NCI-H1105 treated with DMSO at 0.1 percent for 48 hours (cell line): ENCODE data around the gene YIPF6.
"Not testable (repeated sequence)": the region's sequence is repeated elsewhere in the genome, so short reads cannot be mapped to it uniquely, and the experiment has no call there.

Experiments used
- DNase-seq: peaks from one replicate; lab custom pipeline; 2025; lab: John Stamatoyannopoulos, UW

Gene YIPF6

GRCh38 chrX:68498508-68499379 is at the start of gene YIPF6:
Gene YIPF6, plus strand, starts transcription at chrX:68499051. Its CDS starts 16 bp downstream, at chrX:68499067.
- DNase-seq: peak; percentile 42

GRCh38 chrX:68451720-68452119 is 47.1 kb upstream of the YIPF6 start:
- no peak for DNase-seq

DNA sequence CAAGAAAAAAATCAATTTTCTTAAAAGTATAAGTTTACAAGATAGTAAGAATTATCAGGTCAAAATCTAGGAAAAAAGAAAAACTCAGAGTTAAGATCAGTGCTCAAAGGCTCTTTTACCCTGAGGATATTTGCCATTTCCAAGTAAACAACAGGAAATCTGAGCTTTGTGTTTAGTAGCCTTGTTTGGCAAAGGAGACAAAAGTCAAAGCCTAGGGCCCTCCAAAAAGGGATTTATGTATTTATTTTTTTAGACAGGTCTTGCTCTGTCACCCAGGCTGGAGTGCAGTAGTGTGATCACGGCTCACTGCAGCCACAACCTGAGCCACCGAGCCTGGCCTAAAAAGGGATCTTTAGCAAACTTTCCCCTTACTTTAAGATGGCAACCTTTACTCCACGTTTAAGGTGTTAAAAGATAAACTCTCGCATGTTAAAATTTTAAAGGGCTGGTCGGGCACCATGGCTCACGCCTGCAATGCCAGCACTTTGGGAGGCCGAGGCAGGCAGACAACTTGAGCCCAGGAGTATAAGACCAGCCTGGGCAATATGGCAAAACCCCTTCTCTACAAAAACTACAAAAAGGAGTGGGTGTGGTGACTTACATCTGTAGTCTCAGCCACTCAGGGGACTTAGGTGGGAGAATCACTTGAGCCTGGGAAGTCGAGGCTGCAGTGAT is 44.2 kb upstream of the YIPF6 start:
- DNase-seq: no peak

DNA sequence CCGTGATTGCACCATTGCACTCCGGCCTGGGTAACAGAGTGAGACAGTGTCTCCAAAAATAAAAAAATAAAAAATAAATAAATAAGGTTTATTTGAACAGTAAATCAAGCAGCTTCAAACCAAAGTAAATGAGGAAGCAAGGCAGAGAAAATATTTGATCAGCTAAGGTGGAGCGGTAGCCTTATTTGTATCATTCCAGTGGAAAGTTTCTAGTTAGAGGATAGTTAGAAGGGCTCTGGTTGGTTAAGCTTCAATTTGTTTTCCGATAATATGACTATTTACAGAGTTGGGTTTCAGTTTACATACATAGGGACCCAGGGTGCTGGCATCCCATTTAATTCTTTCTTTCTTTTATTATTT is 43.7 kb upstream of the YIPF6 start:
- no peak for DNase-seq

DNA sequence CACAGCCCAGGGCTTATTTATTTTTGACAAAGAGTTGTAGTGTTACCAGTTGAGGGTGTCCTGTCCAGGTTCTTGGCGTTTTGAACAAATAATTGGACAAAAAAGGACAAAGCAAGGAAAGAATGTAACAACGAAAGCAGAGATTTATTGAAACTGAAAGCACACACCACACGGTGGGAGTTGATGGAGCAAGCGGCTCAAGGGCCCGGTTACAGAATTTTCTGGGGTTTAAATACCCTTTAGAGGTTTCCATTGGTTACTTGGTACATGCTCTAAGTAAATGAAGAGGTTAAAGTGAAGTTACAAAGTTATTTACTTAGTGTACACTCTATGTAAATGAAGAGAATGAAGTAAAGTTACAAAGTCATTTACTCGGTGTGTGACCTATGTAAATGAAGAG is 37.8 kb upstream of the YIPF6 start:
- DNase-seq: no peak

DNA sequence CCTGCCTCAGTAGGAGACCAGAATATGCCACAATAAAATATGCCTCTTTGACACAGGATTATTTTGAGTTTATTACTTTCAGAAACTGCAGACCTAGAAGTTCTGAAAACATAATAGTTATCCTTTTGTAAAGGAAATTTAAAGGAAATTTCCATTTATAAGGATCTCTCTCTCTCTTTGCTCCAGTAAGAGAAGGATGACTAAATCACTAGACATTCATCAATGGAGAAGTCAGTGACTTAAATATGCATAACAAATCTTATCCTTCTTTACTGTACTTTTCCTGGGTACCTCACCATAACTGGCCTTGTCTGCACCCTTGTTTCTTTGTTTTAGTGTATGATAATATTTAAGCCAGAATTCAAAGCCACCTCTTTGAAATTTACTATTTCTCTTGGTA is 37.3 kb upstream of the YIPF6 start:
- no peak for DNase-seq

- DNase-seq: no peak
Measured at GRCh38 chrX:68462197-68462596, 36.7 kb upstream of the YIPF6 start.

GRCh38 chrX:68462653-68463052 is 36.2 kb upstream of the YIPF6 start:
- DNase-seq: peak; percentile 14

GRCh38 chrX:68463880-68464279 is 35.0 kb upstream of the YIPF6 start:
- no peak for DNase-seq

GRCh38 chrX:68464796-68465195 is 34.1 kb upstream of the YIPF6 start:
- DNase-seq: no peak

- DNase-seq: no peak
Measured at GRCh38 chrX:68480969-68481368, 17.9 kb upstream of the YIPF6 start.

DNA sequence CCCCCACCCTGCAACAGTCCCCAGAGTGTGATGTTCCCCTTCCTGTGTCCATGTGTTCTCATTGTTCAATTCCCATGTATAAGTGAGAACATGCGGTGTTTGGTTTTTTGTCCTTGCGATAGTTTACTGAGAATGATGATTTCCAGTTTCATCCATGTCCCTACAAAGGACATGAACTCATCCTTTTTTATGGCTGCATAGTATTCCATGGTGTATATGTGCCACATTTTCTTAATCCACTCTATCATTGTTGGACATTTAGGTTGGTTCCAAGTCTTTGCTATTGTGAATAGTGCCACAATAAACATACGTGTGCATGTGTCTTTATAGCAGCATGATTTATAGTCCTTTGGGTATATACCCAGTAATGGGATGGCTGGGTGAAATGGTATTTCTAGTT is 12.7 kb upstream of the YIPF6 start:
- not testable (repeated sequence) for DNase-seq

DNA sequence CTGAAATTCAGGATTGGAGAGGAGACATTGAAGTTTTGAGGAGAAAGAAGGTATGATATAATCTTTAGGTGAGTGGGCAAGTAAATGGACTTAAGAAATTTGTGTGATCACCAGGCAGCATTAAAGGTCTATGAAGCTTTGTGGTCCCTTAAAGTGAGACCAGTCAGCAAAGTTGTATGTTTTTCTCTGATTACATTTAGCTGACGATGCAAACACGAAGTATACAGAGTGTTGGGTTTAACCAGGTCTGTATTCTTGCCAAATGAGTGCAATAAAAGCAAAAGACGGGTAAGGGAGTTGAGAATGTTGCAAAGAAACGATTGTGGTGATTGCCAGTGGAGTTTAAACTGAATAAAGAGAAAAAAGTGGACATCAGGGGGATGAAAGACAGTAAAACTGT is 11.6 kb upstream of the YIPF6 start:
- no peak for DNase-seq

GRCh38 chrX:68487924-68488323 is 10.9 kb upstream of the YIPF6 start:
- no peak for DNase-seq

DNA sequence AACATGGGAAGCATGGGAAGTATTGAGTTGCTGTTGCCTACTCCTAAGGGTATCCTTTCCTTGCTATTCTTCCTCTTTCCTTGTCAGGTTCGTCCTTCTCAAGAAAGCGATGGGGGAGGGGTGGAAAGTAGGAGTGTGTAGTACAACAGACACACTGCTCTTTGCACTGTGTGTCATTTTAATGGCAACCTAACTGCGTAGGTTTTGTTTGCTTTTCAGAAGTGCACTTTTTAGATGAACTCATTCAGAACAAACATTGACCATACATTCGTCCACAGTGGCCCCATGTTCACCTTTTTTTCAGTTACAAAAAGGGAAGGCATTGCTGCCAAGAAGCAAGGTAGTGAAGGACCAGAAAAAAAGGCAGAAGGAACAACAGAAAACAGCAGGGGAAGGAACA is 10.2 kb upstream of the YIPF6 start:
- DNase-seq: no peak

DNA sequence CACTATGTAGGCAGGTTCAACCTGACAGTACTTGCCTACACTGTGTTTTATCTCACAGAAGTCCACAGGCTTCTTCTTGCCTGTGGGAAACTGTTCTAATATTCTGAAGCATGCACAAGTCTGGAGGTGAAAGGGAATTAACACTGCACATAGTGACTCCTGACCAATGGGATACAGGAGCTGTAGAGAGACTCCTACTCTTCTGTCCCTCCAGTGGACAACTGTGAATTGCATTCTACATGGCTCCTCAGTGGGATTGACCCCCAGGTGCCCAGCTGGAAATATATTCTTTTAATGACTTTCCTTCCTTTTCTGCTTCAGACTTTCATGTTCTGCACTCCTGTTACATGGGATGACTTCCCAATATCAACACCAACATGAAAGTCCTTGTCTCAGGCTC is 8.2 kb upstream of the YIPF6 start:
- DNase-seq: no peak

DNA sequence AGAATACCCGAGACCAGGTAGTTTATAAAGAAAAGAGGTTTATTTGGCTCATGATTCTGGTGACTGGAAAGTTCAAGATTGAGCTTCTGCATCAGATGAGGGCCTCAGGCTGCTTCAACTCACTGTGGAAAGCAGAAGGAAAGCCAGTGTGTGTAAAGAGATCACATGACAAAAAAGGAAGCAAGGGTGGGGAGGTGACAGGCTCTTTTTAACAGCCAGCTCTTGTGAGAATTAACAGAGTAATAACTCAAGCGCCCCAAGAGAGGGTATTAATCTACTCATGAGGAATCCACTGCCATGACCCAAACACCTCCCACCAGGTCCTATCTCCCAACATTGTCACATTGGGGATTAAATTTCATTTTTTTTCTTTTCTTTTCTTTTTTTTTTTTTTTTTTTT is 6.3 kb upstream of the YIPF6 start:
- no peak for DNase-seq

- DNase-seq: not testable (repeated sequence)
Measured at GRCh38 chrX:68493776-68494175, 5.1 kb upstream of the YIPF6 start.

GRCh38 chrX:68498044-68498507 is 775 bp upstream of the YIPF6 start:
- DNase-seq: no peak

GRCh38 chrX:68499543-68500504 is 973 bp downstream of the YIPF6 start:
- DNase-seq: no peak

- DNase-seq: no peak
Measured at GRCh38 chrX:68503836-68504636, 5.2 kb downstream of the YIPF6 start.
